NCI-H146 treated with DMSO at 0.1 percent for 48 hours (cell line): Measurements from ENCODE around the gene HAUS3.

Experiments
- DNase-seq: peaks from one replicate; lab custom pipeline; 2025; ENCODE audit not compliant: unreplicated experiment; lab: John Stamatoyannopoulos, UW

HAUS3 gene, protein sequence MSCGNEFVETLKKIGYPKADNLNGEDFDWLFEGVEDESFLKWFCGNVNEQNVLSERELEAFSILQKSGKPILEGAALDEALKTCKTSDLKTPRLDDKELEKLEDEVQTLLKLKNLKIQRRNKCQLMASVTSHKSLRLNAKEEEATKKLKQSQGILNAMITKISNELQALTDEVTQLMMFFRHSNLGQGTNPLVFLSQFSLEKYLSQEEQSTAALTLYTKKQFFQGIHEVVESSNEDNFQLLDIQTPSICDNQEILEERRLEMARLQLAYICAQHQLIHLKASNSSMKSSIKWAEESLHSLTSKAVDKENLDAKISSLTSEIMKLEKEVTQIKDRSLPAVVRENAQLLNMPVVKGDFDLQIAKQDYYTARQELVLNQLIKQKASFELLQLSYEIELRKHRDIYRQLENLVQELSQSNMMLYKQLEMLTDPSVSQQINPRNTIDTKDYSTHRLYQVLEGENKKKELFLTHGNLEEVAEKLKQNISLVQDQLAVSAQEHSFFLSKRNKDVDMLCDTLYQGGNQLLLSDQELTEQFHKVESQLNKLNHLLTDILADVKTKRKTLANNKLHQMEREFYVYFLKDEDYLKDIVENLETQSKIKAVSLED

GRCh38 chr4:2241410-2242353, at the start of gene HAUS3, which contains the start of gene POLN:
TSS of gene HAUS3 (minus strand) at chr4:2242121. CDS start at chr4:2240946, 1,175 bp downstream.
TSS of gene POLN (minus strand) at chr4:2242121. CDS start at chr4:2229231, 12,890 bp downstream.
- DNase-seq: peak; percentile 93

GRCh38 chr4:2290974-2291704, 49.2 kb upstream of the HAUS3 start:
- no peak for DNase-seq

DNA sequence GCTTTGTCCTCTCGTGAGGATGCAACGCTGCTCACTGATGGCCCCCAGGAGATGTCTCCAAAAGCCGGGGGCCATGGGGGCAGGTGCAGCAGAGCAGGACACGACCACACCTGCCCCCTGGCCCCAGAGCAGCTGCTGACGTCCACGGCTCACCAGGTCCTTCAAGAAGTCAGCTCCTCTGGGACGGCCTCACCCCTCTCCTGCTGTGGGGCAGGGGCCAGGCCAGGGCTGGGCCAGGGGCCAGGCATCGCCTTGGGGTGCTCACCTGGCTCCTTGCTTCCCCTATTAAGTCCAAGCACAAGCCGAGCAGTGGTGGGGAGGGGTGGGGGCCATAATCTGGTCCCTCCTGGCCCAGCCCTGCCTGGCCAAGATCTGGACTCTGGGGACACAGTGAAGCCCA, 48.6 kb upstream of the HAUS3 start:
- DNase-seq: no peak

GRCh38 chr4:2289955-2290333, 48.0 kb upstream of the HAUS3 start:
- DNase-seq: no peak

GRCh38 chr4:2289311-2289954, 47.5 kb upstream of the HAUS3 start:
- no peak for DNase-seq

DNA sequence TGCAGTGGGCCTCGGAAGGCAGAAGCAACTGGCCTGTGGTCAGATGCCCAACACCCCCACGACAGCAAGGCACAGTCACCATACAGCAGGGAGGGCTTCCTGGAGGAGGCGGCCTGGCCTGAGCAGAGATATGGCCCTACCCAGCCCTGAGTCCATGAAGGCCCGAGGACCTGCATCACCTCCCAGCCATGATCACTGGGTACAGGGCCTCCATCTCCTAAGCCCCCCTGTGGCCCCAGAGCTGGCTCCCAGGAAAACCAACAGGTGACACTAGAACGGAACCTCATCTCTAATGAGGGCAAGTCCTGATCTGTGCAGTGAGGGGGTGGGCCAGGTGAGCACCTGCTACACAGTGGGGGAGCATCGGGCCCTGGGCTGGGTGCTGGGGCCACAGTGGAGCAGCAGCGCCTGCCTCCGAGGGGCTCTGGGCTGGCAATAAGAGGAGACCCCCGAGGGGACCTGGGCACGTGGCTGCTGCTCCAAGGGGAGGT, 46.2 kb upstream of the HAUS3 start:
- no peak for DNase-seq

- no peak for DNase-seq
These were observed 45.6 kb upstream of the HAUS3 start for GRCh38 chr4:2287594-2287915.

DNA sequence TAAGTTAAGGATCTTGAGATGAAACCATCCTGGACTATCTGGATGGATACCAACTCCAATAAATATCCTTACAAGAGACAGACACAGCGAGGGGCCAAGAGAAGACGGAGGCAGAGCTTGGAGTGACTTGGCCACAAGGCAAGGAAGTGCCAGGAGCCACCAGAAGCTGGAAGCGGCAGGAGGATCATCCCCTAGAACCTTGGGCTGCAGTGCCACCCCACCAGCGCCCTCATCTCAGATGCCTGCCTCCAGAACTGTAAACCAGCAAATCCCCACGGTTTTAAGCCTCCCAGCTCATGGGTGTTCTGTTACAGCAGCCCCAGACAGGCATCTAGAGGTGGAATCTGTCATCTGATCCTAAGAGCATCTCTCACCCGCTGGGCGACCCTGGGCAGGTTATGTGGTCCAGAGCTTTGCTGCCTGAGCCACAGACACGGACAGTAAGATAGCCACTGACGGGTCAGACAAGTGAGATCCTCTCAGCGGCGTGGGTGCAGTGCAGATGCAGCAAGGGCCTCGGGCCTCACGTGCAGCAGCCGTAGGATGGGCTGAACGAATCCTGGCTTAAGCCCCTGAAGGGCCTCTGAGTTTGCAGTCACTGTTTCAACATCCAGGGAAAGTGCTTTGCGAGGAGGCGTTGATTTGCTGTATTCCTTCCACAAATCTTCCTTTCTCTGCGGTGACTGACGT, 45.1 kb upstream of the HAUS3 start:
- no peak for DNase-seq

DNA sequence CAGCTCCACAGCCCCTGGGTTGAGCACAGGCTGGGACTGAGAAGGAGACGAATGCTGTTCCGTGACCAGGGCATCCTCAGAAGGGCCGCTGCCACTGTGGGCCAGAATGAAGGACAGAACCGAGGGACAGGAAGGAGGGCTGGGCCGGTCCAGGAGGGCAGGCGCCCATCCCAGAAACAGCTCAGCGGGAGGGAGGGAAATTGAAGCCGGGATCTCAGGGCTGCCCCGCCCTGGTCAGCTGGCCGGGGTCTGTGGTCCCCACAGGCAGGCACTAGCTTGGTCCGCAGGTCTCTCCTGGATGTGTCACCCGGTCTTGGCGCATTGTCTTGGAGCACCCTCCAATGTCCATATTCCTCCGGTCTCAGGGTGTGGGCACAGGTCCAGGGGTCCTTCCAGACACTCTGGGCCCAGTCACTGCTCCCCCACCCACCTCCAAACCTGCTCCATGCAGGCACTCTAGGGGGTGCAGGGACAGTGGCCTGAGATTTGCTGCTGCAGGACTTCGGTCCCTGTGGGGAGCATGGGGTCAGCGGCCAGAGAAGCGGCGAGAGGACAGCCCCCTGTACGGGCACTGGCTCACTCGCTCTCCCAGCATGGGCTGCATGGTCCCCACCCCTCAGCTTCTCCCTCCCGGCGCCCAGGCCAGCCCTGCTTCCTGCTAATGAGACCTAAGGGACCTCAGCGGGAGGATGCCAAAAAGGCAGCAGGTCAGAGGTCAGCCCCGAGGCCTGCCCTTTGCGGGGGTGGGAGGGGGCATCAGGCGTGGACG, 43.9 kb upstream of the HAUS3 start:
- DNase-seq: no peak

DNA sequence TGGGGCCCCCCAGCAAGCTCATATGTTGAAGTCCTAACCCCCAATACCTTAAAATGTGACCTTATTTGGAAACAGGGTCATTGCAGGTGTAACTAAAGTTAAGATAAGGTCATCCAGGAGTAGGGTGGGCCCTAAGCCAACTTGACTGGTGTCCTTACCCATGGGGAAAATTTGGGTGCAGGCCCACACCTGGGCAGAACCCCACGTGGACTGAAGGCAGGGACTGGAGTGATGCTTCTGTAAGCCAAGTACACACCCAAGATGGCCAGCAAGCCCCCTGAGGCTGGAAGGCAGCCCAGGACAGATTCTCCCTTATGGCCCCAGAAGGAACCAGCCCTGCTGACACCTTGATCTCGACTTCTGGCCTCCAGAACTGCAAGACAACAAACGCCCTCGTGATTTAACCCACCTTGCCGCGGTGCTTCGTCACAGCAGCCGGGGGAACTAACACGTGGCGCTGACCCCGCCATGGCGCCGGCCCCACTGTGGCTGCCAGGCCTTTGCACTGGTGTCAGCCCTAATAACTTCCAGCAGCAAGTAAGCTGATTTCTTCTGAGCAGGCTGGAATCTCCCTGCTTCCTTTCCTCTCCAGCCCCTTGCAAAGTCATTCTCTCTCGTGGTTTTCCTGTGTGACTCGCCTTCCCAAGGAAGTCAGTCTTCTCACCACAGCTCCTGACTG, 43.2 kb upstream of the HAUS3 start:
- no peak for DNase-seq

DNA sequence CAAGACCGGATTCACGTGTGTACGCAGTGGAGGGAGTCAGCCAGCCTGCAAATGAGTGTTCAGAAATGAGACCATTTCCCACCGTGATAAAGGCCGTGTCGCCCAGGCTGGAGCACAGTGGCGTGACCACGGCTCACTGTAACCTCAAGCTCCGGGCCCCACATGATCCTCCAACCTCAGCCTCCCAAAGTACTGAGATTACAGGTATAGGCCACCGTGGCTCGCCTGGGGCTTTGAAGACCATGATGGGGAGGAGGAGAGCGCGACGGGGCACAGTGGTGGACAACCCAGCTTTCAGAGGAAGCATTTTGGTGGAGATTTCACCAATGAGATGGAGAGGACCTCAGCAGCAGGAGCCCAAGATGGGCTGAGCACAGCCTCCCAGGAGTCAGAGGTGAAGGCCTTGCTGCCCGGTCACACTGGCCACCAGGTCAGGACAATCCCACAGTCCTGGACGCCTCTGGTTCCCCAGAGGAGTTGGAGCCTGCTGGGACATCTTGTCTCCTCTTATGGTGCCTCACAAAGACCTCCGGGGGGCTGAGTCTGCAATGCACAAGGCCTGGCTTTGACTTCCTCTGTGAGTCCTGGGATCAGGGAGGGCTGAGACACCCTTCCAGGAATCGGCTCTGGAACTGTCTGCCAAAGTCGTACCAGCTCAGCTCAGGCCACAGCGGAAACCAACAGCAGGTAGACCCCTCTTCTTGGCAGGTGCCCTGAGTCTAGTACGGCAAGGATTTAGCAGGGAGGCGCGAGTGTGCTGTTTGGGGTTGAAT, 42.4 kb upstream of the HAUS3 start:
- DNase-seq: no peak

DNA sequence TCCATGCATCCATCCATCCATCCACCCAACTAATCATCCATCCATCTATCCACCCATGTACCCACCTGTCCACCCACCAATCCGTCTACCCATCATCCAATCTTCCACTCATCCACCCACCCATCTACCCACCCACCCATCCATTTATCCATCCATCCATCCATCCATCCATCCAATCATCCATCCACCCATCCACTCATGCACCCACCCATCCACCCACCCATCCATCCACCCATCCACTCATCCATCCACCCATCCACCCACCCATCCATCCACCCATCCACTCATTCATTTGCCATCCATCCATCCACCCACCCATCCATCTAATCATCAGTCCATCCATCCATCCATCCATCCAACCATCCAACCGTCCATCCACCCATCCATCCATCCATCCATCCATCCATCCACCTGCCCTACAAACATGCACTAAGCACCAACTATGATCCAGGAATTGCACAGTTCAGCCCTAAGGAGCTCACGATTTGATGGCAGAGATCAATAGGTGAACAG, 41.3 kb upstream of the HAUS3 start:
- DNase-seq: no peak

DNA sequence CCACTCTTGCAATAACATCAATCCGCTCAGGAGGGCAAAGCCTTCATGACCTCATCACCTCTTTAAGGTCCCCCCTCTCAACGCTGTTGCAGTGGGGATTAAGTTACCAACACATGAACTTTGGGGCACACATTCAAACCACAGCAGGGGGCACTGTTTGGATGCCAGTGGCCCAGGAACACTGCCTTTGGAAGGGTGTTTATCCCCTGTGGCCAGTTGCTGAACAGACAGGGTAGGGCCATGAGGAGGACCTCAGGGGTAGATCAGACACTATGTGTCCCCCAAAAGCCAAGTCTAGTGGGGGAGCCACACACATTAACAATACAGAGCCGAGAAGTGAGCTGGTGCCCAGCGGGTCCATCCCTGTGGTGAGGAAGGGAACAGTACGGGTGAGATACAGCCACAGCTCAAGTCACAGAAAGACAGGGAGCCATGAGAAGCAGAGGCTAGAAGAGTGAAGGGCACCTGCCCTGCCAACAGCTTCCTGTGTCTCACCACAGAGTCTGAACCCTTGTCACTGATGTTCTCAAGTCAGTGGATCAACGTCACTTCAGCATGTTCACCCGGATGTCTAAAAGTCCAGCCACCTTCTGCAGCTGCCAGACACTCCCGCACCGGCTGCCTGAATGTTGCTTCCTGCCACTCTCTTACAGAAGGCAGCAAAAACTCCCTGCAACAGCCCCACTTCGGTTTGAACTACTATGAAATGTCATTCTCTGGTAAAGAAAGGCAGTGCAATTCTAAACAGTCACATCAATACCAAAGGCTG, 39.8 kb upstream of the HAUS3 start:
- DNase-seq: no peak

- no peak for DNase-seq
These were observed 38.8 kb upstream of the HAUS3 start for GRCh38 chr4:2280531-2281300.

GRCh38 chr4:2277956-2278355, 36.0 kb upstream of the HAUS3 start:
- no peak for DNase-seq
